Stimulated activated naive CD8-positive, alpha-beta T cell treated with anti-CD3 and anti-CD28 coated beads, Interleukin-15, Interleukin-2, amounts not matched to agents 100 ng/mL and 50 ng/mL, for 24 hours (primary cell): Measurements from ENCODE around the gene BAIAP2L2.
"Not testable (repeated sequence)": the region's sequence is repeated elsewhere in the genome, so short reads cannot be mapped to it uniquely, and the experiment has no call there.

ENCODE experiments used
- H3K27ac Mint-ChIP-seq: one replicate; pipeline ENCODE4 v1.8.0; 2021; ENCODE audit warnings: mild to moderate bottlenecking, mixed read lengths
- H3K27me3 Mint-ChIP-seq: one replicate; pipeline ENCODE4 v1.8.0; 2021; ENCODE audit warnings: mixed read lengths
- H3K36me3 Mint-ChIP-seq: one replicate; pipeline ENCODE4 v1.8.0; 2021; ENCODE audit warnings: low read depth, mixed read lengths
- H3K4me1 Mint-ChIP-seq: one replicate; pipeline ENCODE4 v1.8.0; 2021; ENCODE audit warnings: low read depth, mixed read lengths
- H3K4me3 Mint-ChIP-seq: one replicate; pipeline ENCODE4 v1.8.0; 2021; ENCODE audit warnings: mild to moderate bottlenecking, mixed read lengths
- H3K9me3 Mint-ChIP-seq: one replicate; pipeline ENCODE4 v1.8.0; 2021; ENCODE audit warnings: mixed read lengths

BAIAP2L2 gene

GRCh38 chr22:38118182-38118581 is 7.7 kb upstream of the BAIAP2L2 start:
- Mint-ChIP-seq H3K27ac (no peak overlapping the region), H3K4me1 (peaks cover 3% of the 10 kb centered on the region), H3K4me3 (no peak overlapping the region), H3K36me3 (peaks cover 4% of the 10 kb centered on the region), H3K27me3 (no peaks in the 10 kb centered on the region), H3K9me3 (no peaks in the 10 kb centered on the region)

DNA sequence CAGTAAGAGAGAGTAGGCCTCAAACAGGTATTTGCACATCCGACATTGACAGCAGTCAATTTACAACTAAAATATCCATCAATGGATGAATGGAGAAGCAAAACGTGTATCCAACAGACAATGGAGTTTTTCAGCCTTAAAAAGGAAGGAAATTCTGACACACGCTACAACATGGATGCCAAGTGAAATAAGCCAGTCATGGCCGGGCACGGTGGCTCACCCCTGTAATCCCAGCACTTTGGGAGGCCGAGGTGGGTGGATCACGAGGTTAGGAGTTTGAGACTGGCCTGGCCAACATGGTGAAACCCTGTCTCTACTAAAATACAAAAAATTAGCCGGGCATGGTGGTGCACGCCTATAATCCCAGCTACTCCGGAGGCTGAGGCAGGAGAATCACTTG is 7.1 kb upstream of the BAIAP2L2 start:
- not testable (repeated sequence) for H3K9me3 Mint-ChIP-seq, H3K27me3 Mint-ChIP-seq, H3K4me1 Mint-ChIP-seq, H3K27ac Mint-ChIP-seq, H3K4me3 Mint-ChIP-seq, H3K36me3 Mint-ChIP-seq

GRCh38 chr22:38115423-38116205 is 5.1 kb upstream of the BAIAP2L2 start:
- no peaks in the 10 kb centered on the region for H3K9me3 Mint-ChIP-seq
- H3K27me3 Mint-ChIP-seq, result no peaks in the 10 kb centered on the region
- peaks cover 4% of the 10 kb centered on the region for H3K36me3 Mint-ChIP-seq
- no peak overlapping the region for H3K27ac Mint-ChIP-seq
- peaks cover 3% of the 10 kb centered on the region for H3K4me1 Mint-ChIP-seq
- H3K4me3 Mint-ChIP-seq, result no peak overlapping the region

DNA sequence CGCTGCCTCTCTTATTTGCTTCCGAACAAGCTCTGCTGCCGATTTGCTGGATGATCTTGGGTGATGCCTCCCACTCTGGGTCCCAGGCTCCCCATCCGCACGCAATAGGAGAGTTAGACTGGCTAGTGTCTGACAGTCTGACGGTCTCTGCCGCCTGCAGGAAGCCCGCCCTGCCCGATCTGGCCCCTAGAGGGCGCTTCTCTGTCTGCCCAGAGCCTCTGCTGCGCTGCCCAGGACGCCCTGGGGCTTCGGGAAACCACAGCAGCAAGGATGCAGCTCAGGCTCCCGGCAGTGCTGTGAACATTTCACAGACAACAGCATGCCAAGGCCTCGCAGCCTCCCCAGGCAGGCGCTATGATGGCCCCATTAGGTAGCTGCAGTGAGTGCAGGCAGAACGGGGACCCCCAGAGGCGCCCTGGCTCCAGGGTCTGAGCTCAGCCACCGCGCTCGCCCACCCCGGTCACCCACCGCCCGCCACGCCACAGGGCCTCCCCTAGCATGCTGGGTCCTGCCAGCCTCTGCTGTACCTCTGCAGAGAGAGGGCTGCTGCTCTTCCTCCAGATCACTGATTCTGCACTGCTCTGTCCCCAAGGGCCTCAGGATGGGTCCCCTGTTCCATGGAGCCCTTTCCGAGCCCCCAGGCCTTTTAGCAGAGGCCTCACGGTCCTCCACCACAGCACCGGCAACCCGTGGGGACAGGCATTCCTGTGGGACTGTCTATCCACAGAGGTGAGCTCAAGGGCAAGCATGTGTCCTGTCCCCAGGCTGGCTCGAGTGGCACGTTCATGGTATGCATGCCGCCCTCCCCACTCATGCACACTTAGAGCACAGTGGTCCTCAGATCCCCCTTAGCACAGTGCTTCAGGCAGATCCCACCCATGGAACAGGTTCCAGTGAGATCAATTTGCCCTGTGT is 4.3 kb upstream of the BAIAP2L2 start:
- Mint-ChIP-seq H3K27ac (no peak overlapping the region), H3K27me3 (no peaks in the 10 kb centered on the region), H3K9me3 (no peaks in the 10 kb centered on the region), H3K4me3 (no peak overlapping the region), H3K36me3 (peaks cover 4% of the 10 kb centered on the region), H3K4me1 (peaks cover 3% of the 10 kb centered on the region)

GRCh38 chr22:38112381-38112780 is 1.9 kb upstream of the BAIAP2L2 start:
- no peak overlapping the region for H3K27ac Mint-ChIP-seq
- H3K36me3 Mint-ChIP-seq, result peaks cover 4% of the 10 kb centered on the region
- H3K9me3 Mint-ChIP-seq, result no peaks in the 10 kb centered on the region
- no peak overlapping the region for H3K4me3 Mint-ChIP-seq
- H3K27me3 Mint-ChIP-seq, result no peaks in the 10 kb centered on the region
- peaks cover 3% of the 10 kb centered on the region for H3K4me1 Mint-ChIP-seq

GRCh38 chr22:38111925-38112355 is 1.5 kb upstream of the BAIAP2L2 start:
- Mint-ChIP-seq H3K27me3 (no peaks in the 10 kb centered on the region), H3K27ac (no peak overlapping the region), H3K36me3 (peaks cover 4% of the 10 kb centered on the region), H3K4me1 (peaks cover 3% of the 10 kb centered on the region), H3K9me3 (no peaks in the 10 kb centered on the region), H3K4me3 (no peak overlapping the region)

- no peaks in the 10 kb centered on the region for H3K27me3 Mint-ChIP-seq
- H3K4me1 Mint-ChIP-seq, result peaks cover 3% of the 10 kb centered on the region
- H3K9me3 Mint-ChIP-seq, result no peaks in the 10 kb centered on the region
- H3K27ac Mint-ChIP-seq, result no peak overlapping the region
- H3K36me3 Mint-ChIP-seq, result peaks cover 4% of the 10 kb centered on the region
- H3K4me3 Mint-ChIP-seq, result no peak overlapping the region
These were observed 674 bp upstream of the BAIAP2L2 start for GRCh38 chr22:38110863-38111852.

DNA sequence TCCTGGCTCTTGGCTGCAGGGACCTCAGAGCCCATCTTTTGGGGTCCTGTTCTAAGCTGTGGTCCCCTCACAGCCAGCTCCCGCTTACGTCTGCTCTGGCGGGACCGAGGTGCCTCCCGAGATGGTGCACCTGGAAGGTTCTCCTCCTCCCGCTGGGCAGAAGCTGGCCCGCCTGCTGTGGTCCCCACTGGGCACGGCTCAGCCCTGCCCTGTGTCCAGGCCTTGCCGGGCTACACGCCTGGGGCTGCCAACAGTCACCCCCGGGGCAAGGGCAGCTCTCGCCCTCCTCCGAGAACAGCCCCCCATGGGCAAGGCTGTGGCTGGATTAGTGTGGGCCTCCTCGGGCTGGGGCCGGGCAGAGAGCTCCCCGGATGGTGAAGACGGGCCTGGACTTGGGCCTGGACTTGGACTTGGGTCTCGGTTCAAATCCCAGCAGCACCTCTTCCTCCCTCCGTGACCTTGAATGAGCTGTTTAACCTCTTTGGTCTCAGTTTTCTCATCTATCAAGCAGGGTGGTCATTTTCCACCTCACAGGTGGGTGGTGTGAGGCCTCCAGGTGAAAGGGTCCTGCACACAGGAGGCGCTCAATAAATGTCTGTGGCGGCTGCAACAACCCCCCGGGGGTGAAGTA is 998 bp downstream of the BAIAP2L2 start:
- Mint-ChIP-seq H3K27me3 (no peaks in the 10 kb centered on the region), H3K9me3 (no peaks in the 10 kb centered on the region), H3K27ac (peak overlapping the region; percentile 55), H3K36me3 (peaks cover 4% of the 10 kb centered on the region), H3K4me3 (no peak overlapping the region), H3K4me1 (peaks cover 7% of the 10 kb centered on the region)

GRCh38 chr22:38108561-38109319 is 1.7 kb downstream of the BAIAP2L2 start:
- no peak overlapping the region for H3K4me3 Mint-ChIP-seq
- peaks cover 4% of the 10 kb centered on the region for H3K36me3 Mint-ChIP-seq
- no peaks in the 10 kb centered on the region for H3K9me3 Mint-ChIP-seq
- no peaks in the 10 kb centered on the region for H3K27me3 Mint-ChIP-seq
- peaks cover 8% of the 10 kb centered on the region for H3K4me1 Mint-ChIP-seq
- H3K27ac Mint-ChIP-seq, result no peak overlapping the region

DNA sequence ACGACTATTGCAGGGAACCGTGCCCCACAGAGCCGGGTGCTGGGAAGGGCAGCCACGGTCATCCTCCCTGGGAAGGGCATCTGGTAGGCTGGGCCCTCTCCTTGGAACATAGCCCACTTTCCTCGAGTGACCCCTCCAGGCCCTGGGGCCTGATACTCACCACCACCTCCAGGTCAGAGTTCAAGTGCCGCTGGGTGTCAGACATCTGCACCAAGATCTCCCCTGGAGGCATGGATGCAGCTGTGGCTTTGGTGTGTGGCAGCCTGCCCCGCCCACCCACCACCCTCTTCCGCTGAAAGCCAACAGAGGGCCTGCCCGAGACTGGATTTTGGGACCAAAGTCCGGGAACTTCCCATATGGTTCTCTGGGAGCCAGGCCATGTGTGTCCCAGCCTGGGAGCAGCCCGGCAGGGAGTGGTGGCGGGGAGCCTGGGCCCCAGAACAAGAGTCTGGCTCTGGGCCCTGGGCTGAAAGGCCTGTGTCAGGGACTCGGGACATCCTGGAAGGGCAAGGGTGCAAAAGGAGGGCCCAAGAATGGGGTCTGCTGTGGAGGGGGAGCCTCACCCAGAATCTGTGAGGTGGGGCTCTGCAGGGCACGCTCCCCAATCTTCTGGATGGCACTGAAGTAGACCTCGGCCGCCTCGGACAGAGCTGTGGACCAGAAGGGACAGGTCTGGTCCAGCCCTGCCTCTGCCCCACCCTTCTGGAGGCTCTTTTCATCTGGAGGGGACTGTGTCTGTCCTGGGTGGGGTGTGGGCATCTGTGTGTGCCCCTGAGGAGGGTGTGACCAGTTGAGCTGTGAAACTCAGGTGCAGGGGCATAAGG is 2.6 kb downstream of the BAIAP2L2 start:
- no peaks in the 10 kb centered on the region for H3K36me3 Mint-ChIP-seq
- no peak overlapping the region for H3K4me3 Mint-ChIP-seq
- H3K9me3 Mint-ChIP-seq, result no peaks in the 10 kb centered on the region
- peaks cover 8% of the 10 kb centered on the region for H3K4me1 Mint-ChIP-seq
- H3K27ac Mint-ChIP-seq, result no peak overlapping the region
- H3K27me3 Mint-ChIP-seq, result no peaks in the 10 kb centered on the region

GRCh38 chr22:38106814-38107578 is 3.5 kb downstream of the BAIAP2L2 start:
- H3K27ac Mint-ChIP-seq, result no peak overlapping the region
- H3K36me3 Mint-ChIP-seq, result no peaks in the 10 kb centered on the region
- H3K4me1 Mint-ChIP-seq, result peaks cover 8% of the 10 kb centered on the region
- H3K9me3 Mint-ChIP-seq, result no peaks in the 10 kb centered on the region
- no peak overlapping the region for H3K4me3 Mint-ChIP-seq
- no peaks in the 10 kb centered on the region for H3K27me3 Mint-ChIP-seq

DNA sequence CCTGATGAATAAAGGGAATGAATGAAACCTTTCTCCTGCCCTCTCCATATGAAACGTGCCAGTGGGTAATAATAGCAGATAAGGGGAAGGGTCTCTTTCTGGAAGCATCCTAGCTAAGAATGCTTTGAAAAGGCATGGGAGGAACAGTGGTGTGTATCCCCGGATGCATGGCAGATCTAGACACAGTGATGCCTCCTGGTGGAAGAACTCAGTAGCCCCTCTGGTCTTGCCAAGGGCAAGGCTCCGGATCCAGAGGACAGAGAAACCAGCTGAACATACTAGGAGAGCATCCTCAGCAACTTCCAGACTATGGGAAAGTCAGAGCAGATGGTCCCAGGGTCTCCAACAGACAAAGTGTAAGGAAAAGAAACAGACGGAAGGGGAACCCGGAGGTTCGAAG is 6.4 kb downstream of the BAIAP2L2 start:
- Mint-ChIP-seq H3K4me1 (peaks cover 8% of the 10 kb centered on the region), H3K36me3 (no peaks in the 10 kb centered on the region), H3K27ac (no peak overlapping the region), H3K9me3 (no peaks in the 10 kb centered on the region), H3K27me3 (no peaks in the 10 kb centered on the region), H3K4me3 (no peak overlapping the region)
